NCI-H1048 (cell line): ENCODE measurements around the gene DAPK3.

Experiments
- DNase-seq: peaks from one replicate; lab custom pipeline; 2025; lab: John Stamatoyannopoulos, UW

Gene DAPK3

DNA sequence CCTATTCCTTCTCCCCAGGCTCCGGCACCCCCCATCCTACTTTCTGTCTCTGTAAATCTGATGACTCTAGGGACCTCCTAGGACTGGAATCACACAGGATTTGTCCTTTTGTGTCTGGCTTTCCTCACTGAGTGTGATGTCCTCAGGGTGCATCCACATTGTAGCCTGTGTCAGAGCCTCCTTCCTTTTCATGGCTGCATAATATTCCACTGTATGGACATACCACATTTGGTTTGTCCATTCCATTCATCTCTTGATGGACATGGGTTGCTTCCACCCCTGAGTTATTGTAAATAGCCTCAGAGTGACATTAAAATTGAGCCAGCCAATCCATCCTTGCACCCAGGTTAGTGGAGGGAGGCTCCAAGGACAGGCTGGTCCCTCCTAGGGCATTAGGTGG lies 60.8 kb downstream of the DAPK3 start:
- no peak for DNase-seq
